ENCODE measurements around the gene SKA2. TPM values are rescaled to one million over a fixed set of nuclear protein-coding genes. Genes with fewer than 3 reads are reported as not detected.
"Not testable (repeated sequence)": the region's sequence is repeated elsewhere in the genome, so short reads cannot be mapped to it uniquely, and the experiment has no call there.

The SKA2 gene
- total RNA-seq, 1 donor from 2014 or later: 16.9 TPM

DNA sequence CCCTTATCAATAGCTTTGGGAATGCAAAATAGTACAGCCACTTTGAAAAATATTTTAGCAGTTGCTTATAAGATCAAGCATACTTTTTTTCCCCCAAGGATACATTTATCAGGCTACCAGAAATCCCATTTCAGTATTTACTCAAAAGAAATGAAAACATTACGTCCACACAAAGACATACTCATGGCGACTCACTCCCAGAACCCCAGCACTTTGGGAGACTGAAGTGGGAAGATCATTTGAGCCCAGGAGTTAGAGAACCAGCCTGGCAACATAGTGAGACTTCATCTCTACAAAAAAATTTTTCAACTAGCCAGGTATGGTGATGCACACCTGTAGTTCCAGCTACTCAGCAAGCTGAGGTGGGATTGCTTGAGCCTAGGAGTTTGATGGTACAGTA is 5.9 kb downstream of the SKA2 start:
- no peak overlapping the region for H3K4me3 Mint-ChIP-seq
- no peak overlapping the region for H3K27ac Mint-ChIP-seq
- TF ChIP-seq CTCF (IDR thresholded peaks at IDR 0.05): no peak
- H3K9me3 Mint-ChIP-seq: no peaks in the 10 kb centered on the region
- CTCF ChIA-PET: no interaction called here
- no peaks in the 10 kb centered on the region for H3K27me3 Mint-ChIP-seq
- DNase-seq: no peak
- H3K4me1 Mint-ChIP-seq: peaks cover 10% of the 10 kb centered on the region
- ATAC-seq (ENCODE audit: low read depth): no peak
- POLR2A ChIA-PET: no interaction called here
- H3K36me3 Mint-ChIP-seq (ENCODE audit: low read depth): peaks cover 4% of the 10 kb centered on the region
- intact Hi-C loops (cut with micrococcal nuclease): no loop called here

- Mint-ChIP-seq H3K36me3 (ENCODE audit: low read depth) (peaks cover 6% of the 10 kb centered on the region), H3K9me3 (no peaks in the 10 kb centered on the region), H3K27ac (no peak overlapping the region), H3K4me1 (no peaks in the 10 kb centered on the region), H3K27me3 (no peaks in the 10 kb centered on the region), H3K4me3 (no peak overlapping the region)
- ChIA-PET CTCF (no interaction called here), POLR2A (interaction anchor here (1.0 kb wide), 1 partner anchor 10 kb away, joined by 3 read pairs; the partner anchor contains the start of genes PRR11 and SKA2)
- intact Hi-C loops (cut with micrococcal nuclease): no loop called here
- DNase-seq: no peak
- no peak for TF ChIP-seq CTCF (IDR thresholded peaks at IDR 0.05)
- ATAC-seq (ENCODE audit: low read depth): no peak
Observed at GRCh38 chr17:59145571-59146096, 9.4 kb downstream of the SKA2 start.

DNA sequence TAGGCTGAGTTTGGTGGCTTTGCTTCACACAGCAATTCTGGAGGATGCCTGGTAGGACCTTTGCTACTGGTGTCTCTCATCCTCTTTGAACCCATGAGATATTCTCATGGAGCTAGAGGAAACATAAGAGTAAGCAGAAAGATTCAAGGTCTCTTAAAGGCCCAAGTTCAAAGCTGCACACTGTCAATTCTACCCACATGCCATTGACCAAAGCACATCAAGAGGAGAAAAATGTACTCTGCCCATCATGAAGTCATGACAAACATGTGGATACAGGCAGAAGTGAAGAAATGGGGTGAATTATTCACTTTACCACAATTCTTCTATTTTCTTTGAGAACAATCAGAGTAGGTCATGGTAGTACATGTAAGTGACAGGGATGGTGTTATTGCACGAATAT is 13.1 kb downstream of the SKA2 start:
- Mint-ChIP-seq H3K27ac (no peak overlapping the region), H3K27me3 (no peaks in the 10 kb centered on the region), H3K36me3 (ENCODE audit: low read depth) (peaks cover 6% of the 10 kb centered on the region), H3K9me3 (no peaks in the 10 kb centered on the region), H3K4me3 (no peak overlapping the region), H3K4me1 (no peaks in the 10 kb centered on the region)
- intact Hi-C loops (cut with micrococcal nuclease): no loop called here
- ATAC-seq (ENCODE audit: low read depth) (no peak), DNase-seq (no peak)
- TF ChIP-seq CTCF (IDR thresholded peaks at IDR 0.05): no peak
- ChIA-PET POLR2A (no interaction called here), CTCF (no interaction called here)

- no peaks in the 10 kb centered on the region for H3K4me1 Mint-ChIP-seq
- intact Hi-C loops (cut with micrococcal nuclease): no loop called here
- DNase-seq (no peak), ATAC-seq (ENCODE audit: low read depth) (no peak)
- no peaks in the 10 kb centered on the region for H3K27me3 Mint-ChIP-seq
- TF ChIP-seq CTCF (IDR thresholded peaks at IDR 0.05): no peak
- no peaks in the 10 kb centered on the region for H3K9me3 Mint-ChIP-seq
- ChIA-PET POLR2A (interaction anchor here (0.6 kb wide), 1 partner anchor 814 kb away, joined by 3 read pairs; no protein-coding TSS in a partner anchor), CTCF (no interaction called here)
- H3K36me3 Mint-ChIP-seq (ENCODE audit: low read depth): peaks cover 4% of the 10 kb centered on the region
- no peak overlapping the region for H3K4me3 Mint-ChIP-seq
- H3K27ac Mint-ChIP-seq: no peak overlapping the region
Observed at GRCh38 chr17:59139939-59140338, 15.0 kb downstream of the SKA2 start.

DNA sequence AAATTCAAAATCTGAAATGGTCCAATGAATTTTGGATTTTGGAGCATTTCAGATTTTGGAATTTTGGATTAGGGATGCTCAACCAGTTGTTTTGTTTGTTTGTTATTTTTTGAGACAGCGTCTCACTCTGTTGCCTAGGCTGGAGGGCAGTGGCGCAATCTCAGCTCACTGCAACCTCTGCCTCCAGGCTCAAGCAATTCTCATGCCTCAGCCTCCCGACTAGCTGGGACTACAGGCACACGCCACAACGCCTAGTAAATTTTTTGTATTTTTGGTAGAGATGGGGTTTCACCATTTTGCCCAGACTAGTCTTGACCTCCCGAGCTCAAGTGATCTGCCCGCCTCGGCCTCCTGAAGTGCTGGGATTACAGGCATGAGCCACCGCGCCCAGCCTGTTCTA is 16.6 kb downstream of the SKA2 start:
- H3K4me1 Mint-ChIP-seq; H3K27me3 Mint-ChIP-seq; H3K9me3 Mint-ChIP-seq; ATAC-seq (ENCODE audit: low read depth); POLR2A ChIA-PET; intact Hi-C loops (cut with micrococcal nuclease); H3K36me3 Mint-ChIP-seq (ENCODE audit: low read depth); CTCF ChIA-PET; H3K4me3 Mint-ChIP-seq; H3K27ac Mint-ChIP-seq; DNase-seq: not testable (repeated sequence)

GRCh38 chr17:59131131-59131530 is 23.9 kb downstream of the SKA2 start:
- no peak for TF ChIP-seq CTCF (IDR thresholded peaks at IDR 0.05)
- ChIA-PET CTCF (no interaction called here), POLR2A (no interaction called here)

More at GRCh38 chr17:59131131-59131530, 23.9 kb downstream of the SKA2 start:
- DNase-seq: no peak
- no peak for ATAC-seq (ENCODE audit: low read depth)
- Mint-ChIP-seq H3K27ac (no peak overlapping the region), H3K4me3 (no peak overlapping the region), H3K27me3 (no peaks in the 10 kb centered on the region), H3K9me3 (no peaks in the 10 kb centered on the region), H3K4me1 (no peaks in the 10 kb centered on the region), H3K36me3 (ENCODE audit: low read depth) (peaks cover 11% of the 10 kb centered on the region)
- intact Hi-C loops (cut with micrococcal nuclease): no loop called here

Measured in activated B cell treated with CpG ODN at 0.5 μM for 24 hours (primary cell).